Measurements from ENCODE around the gene KANK4. TPM values are rescaled to one million over a fixed set of nuclear protein-coding genes. Genes with fewer than 3 reads are reported as not detected.

KANK4 gene
- total RNA-seq, 4 donors from 2014 or later = 1.3 to 2.7 (median 1.7) TPM

DNA sequence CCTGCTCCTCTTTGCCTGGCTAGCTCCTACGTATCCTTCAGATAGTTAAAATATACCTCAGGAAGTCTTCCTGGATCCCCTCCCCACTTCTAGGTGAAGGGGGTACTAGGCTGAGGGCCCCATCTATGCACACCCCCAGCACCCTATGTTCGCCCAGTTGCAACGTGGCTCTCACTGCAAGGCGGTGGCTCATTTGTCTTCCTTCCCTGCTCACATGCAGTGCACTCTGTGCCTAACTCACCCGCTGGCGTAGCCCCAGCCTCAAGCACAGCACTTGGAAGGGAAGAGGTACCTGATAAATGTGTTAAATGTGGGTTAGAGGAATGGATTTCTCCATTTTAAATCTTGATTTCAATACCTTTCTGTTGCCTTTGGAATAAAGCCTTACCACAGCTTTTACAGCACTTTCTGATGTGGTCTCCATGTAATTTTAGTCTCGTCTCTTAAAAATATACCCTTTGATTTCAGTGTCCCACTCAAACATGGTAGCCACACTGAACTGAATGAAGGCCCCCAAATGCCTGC lies 85.2 kb downstream of the KANK4 start:
- ATAC-seq (ENCODE audit: low FRiP score) = no peak
- TF ChIP-seq, protein P1, sequence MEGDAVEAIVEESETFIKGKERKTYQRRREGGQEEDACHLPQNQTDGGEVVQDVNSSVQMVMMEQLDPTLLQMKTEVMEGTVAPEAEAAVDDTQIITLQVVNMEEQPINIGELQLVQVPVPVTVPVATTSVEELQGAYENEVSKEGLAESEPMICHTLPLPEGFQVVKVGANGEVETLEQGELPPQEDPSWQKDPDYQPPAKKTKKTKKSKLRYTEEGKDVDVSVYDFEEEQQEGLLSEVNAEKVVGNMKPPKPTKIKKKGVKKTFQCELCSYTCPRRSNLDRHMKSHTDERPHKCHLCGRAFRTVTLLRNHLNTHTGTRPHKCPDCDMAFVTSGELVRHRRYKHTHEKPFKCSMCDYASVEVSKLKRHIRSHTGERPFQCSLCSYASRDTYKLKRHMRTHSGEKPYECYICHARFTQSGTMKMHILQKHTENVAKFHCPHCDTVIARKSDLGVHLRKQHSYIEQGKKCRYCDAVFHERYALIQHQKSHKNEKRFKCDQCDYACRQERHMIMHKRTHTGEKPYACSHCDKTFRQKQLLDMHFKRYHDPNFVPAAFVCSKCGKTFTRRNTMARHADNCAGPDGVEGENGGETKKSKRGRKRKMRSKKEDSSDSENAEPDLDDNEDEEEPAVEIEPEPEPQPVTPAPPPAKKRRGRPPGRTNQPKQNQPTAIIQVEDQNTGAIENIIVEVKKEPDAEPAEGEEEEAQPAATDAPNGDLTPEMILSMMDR (IDR thresholded peaks at IDR 0.05) = no peak
- DNase-seq (ENCODE audit: low spot score) = no peak

DNA sequence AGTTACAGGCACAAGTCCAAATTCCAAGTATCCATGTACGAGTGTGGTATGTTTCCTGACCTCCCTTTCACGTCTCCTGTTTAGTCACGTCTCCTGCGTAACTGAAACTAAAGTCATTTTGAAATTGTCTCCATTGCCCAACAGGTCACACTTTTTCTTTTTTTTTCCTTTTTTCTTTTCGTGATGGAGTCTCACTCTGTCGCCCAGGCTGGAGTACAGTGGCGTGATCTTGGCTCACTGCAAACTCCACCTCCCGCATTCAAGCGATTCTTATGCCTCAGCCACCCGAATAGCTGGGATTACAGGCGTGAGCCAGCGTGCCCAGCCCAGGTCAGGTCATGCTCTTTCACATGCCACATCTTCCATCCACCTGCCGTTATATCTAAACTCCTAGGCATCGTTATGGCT lies 86.4 kb downstream of the KANK4 start:
- no peak for DNase-seq (ENCODE audit: low spot score)
- no peak for ATAC-seq (ENCODE audit: low FRiP score)
- TF ChIP-seq, protein P1 (IDR thresholded peaks at IDR 0.05) = no peak

DNA sequence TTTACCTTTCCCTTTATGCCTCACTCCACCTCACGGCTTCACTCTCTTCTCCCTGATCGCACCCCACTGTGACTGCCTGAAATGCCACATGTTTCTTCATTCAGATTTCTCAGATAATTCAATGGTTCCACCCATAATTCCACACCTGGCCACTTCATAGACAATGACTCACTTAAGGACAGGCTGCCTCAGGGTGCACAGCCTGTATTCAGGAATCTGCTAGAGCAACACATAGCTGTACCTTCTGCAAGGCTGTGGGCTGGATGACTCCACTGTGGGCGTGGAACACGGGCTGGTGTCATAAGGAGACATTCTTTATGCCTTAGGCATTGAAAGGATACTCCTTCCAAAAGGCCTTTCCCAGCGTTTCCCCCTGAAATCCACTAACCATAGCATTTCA lies 88.5 kb downstream of the KANK4 start:
- ATAC-seq (ENCODE audit: low FRiP score) (no peak), DNase-seq (ENCODE audit: low spot score) (no peak)
- TF ChIP-seq, protein P1 (IDR thresholded peaks at IDR 0.05) = no peak

DNA sequence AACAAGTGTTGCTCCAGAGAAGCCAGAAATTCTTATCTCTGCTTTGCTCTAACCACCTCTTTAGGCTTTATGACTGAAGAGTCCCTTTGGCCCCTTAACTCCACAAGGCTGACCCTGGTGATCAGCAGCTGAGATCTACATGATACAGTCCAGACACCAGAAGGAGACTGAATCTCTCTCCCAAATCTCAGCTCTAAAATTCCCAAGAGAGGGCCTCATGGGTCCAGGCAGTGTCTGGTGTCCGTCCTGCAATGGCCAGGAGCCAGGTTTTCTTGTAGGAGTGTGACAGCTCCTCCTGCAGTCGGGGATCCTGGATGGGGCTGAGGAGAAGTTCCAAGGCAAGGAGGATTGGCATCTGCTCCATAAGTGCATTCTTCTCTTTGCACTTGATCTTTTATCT lies 89.3 kb downstream of the KANK4 start:
- TF ChIP-seq, protein P1 (IDR thresholded peaks at IDR 0.05) = no peak
- DNase-seq (ENCODE audit: low spot score) = no peak
- no peak for ATAC-seq (ENCODE audit: low FRiP score)

DNA sequence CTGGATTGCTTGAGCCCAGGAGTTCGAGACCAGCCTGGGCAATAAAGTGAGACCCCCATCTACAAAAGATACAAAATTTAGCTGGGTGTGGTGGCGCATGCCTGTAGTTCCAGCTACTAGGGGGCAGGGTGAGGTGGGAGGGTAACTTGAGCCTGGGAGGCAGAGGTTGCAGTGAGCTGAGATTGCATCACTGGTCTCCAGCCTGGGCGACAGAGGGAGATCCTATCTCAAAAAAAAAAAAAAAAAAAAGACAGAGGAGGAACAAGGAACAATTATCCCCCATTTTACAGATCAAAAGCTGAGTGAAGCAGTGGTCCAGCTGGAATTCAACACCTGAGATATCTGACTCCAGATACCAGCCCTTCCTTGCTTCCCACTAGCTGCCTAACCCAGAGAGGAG lies 89.8 kb downstream of the KANK4 start:
- TF ChIP-seq, protein P1 (IDR thresholded peaks at IDR 0.05) = no peak
- DNase-seq (ENCODE audit: low spot score) (no peak), ATAC-seq (ENCODE audit: low FRiP score) (no peak)

DNA sequence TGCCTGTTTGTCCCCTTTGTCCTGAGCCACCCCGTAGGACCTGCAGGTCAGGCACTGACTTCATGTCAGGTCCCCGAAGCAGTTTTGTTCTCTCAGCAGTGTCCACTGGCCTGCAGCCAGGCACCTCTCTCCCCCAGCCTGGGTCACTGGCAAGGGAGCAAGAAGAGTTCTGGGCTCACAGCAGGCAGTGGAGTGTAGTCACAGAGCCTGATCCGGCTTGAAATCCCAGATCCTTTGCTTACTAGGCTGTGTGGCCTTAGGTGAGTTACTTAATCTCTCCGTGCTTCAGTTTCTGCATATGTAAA lies 90.4 kb downstream of the KANK4 start:
- no peak for DNase-seq (ENCODE audit: low spot score)
- TF ChIP-seq, protein P1 (IDR thresholded peaks at IDR 0.05) = no peak
- no peak for ATAC-seq (ENCODE audit: low FRiP score)

DNA sequence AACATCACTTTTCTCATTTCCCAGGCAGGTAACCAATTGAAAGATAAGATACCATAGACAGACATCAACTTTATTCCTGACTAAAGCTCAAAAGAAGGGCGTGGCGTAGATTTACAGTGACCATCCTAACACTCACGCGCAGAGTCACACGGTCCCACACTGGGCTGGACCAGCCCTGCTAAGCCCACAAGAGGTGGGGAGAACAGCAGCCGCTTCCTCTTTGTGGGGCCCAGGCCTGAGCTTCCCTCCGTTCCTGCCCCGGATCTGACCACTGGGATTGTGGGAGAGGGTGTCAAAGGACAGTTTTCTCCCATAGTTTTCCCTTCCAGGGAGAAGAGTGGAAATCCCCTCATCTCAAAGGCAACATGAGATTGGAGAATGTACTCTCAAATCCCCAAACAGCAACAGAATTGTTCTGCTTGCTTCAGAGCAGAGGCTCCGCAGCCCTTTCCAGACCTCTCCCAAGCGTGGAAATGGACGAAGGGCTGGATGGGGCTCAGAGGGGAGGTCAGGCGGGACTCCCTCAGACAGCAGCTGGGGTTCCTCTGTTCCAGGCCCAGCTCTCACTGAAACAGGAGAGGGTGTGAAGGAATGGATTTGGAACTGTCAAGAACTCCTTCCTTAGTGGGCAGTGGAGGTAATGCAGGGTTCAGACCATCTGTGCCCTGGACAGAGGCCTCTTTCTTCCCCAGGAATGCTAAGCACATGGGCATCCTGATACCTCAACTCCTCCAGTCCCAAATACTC lies 90.9 kb downstream of the KANK4 start:
- TF ChIP-seq, protein P1 (IDR thresholded peaks at IDR 0.05) = no peak
- ATAC-seq (ENCODE audit: low FRiP score) = no peak
- DNase-seq (ENCODE audit: low spot score) = no peak

Data from omental fat pad (tissue), 4 donors.